NCI-H2171 (cell line): ENCODE measurements around the gene OCRL.
"Not testable (repeated sequence)": the region's sequence is repeated elsewhere in the genome, so short reads cannot be mapped to it uniquely, and the experiment has no call there.

Experiments used
- DNase-seq: peaks from one replicate; lab custom pipeline; 2025; lab: John Stamatoyannopoulos, UW

Gene OCRL

GRCh38 chrX:129534816-129535578 lies 5.1 kb upstream of the OCRL start:
- DNase-seq: no peak

- DNase-seq: no peak
Observed at GRCh38 chrX:129540722-129541184, 694 bp downstream of the OCRL start.

- no peak for DNase-seq
Observed at GRCh38 chrX:129544780-129545179, 4.7 kb downstream of the OCRL start.

GRCh38 chrX:129545408-129545807 lies 5.3 kb downstream of the OCRL start:
- no peak for DNase-seq

- no peak for DNase-seq
Observed at GRCh38 chrX:129549124-129549523, 9.1 kb downstream of the OCRL start.

- no peak for DNase-seq
Observed at GRCh38 chrX:129553619-129554288, 13.7 kb downstream of the OCRL start.

- DNase-seq: not testable (repeated sequence)
Observed at GRCh38 chrX:129554816-129555215, 14.8 kb downstream of the OCRL start.

- DNase-seq: no peak
Observed at GRCh38 chrX:129556806-129557315, 16.8 kb downstream of the OCRL start.

GRCh38 chrX:129557844-129558480 lies 17.9 kb downstream of the OCRL start:
- no peak for DNase-seq

GRCh38 chrX:129559783-129560182 lies 19.7 kb downstream of the OCRL start:
- no peak for DNase-seq

- DNase-seq: no peak
Observed at GRCh38 chrX:129561453-129561852, 21.4 kb downstream of the OCRL start.

GRCh38 chrX:129564345-129564744 lies 24.3 kb downstream of the OCRL start:
- DNase-seq: not testable (repeated sequence)

GRCh38 chrX:129565046-129565650 lies 25.1 kb downstream of the OCRL start:
- no peak for DNase-seq

- no peak for DNase-seq
Observed at GRCh38 chrX:129566073-129566472, 26.0 kb downstream of the OCRL start.

GRCh38 chrX:129568349-129568748 lies 28.3 kb downstream of the OCRL start:
- DNase-seq: no peak

- DNase-seq: no peak
Observed at GRCh38 chrX:129572422-129572821, 32.4 kb downstream of the OCRL start.

- not testable (repeated sequence) for DNase-seq
Observed at GRCh38 chrX:129573652-129574051, 33.6 kb downstream of the OCRL start.

- DNase-seq: no peak
Observed at GRCh38 chrX:129574214-129574613, 34.2 kb downstream of the OCRL start.

GRCh38 chrX:129576539-129576938 lies 36.5 kb downstream of the OCRL start:
- DNase-seq: no peak

GRCh38 chrX:129577473-129577872 lies 37.4 kb downstream of the OCRL start:
- DNase-seq: no peak

- no peak for DNase-seq
Observed at GRCh38 chrX:129577877-129578276, 37.8 kb downstream of the OCRL start.

GRCh38 chrX:129581904-129582303 lies 41.8 kb downstream of the OCRL start:
- DNase-seq: no peak
